Motor neuron (in vitro differentiated cells): Measurements from ENCODE around the gene ENOSF1. TPM values are rescaled to one million over a fixed set of nuclear protein-coding genes. Genes with fewer than 3 reads are reported as not detected.
"Not testable (repeated sequence)": the region's sequence is repeated elsewhere in the genome, so short reads cannot be mapped to it uniquely, and the experiment has no call there.

Source experiments
- ATAC-seq, 8 experiments: fragments of 200-7000 bp; cut with Tn5 transposase; replicated peaks in 6 of 8; 2 replicates each; pipeline ENCODE4 v1.8.0; 2021; ENCODE audit warnings: mild to moderate bottlenecking in 8 of 8, moderate library complexity in 8 of 8
- H3K27ac ChIP-seq, 2 donors: fragments of 250-450 bp; sonication (Bioruptor Pico); 2 replicates each; pipeline ENCODE4 v1.9.0; 2021; ENCODE audit warnings: antibody characterized with exemption in 2 of 2, mild to moderate bottlenecking in 2 of 2, moderate library complexity in 1 of 2
- H3K4me1 ChIP-seq, 2 donors: fragments of 250-450 bp; sonication (Bioruptor Pico); replicated peaks in 1 of 2; 2 replicates each; pipeline ENCODE4 v1.6.1; 2021; ENCODE audit warnings: antibody characterized with exemption in 2 of 2, mild to moderate bottlenecking in 2 of 2, moderate library complexity in 1 of 2
- H3K4me3 ChIP-seq, 5 donors: fragments of 250-450 bp; sonication (Bioruptor Pico); 2 replicates each; pipeline ENCODE4 v1.9.0; 2021; ENCODE audit warnings: antibody characterized with exemption in 5 of 5, mild to moderate bottlenecking in 5 of 5, moderate library complexity in 4 of 5
- WGBS, 10 experiments: fragments of 450-650 bp; shearing (Covaris generic); methylation state at CpG; one replicate each; pipeline ENCODE4 v1.0.0; 2022; 5-methylcytosine and 5-hydroxymethylcytosine counted together
- in situ Hi-C, 9 experiments: fragments of 400-800 bp; cut with MboI; loops; one replicate each; pipeline ENCODE4 v1.15.0; 2021; ENCODE audit warnings: low sequenced_read_pairs in 9 of 9, low pct_unique_long_range_greater_than_20kb in 2 of 9; ENCODE audit not compliant: unreplicated experiment in 9 of 9
- total RNA-seq, 8 experiments: library from RNA; unstranded; fragments of 300-600 nt; gene quantifications; 2 replicates each; pipeline versions ENCODE4 v1.2.3 to v1.2.4, GENCODE V29; 2022

The ENOSF1 gene
- total RNA-seq, 8 experiments from 2014 or later: 4.6 to 135 (median 12.4) TPM

DNA sequence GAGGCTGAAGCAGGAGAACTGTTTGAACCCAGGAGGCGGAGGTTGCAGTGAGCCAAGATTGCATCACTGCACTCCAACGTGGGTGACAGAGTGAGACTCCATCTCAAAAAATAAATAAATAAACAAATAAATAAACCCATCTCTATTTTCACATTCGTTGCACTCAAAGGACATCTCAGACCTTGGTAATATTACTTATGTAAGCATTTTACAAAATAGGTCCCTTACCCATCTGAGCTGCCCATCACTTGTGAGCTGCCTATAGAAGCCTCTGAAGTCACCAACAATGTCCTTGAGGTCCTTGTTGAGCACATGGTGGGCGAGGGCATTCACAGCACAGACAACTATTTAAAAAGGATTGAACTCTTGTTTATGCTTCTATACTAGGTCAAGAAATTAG is 15.4 kb downstream of the ENOSF1 start:
- Histone ChIP-seq H3K27ac (no peak overlapping the region), H3K4me3 (no peak overlapping the region), H3K4me1 (no peaks in the 10 kb centered on the region)
- WGBS, 10 experiments: 80 to 100% (median 91%) methylated on average over 1 to 4 of the region's 4 CpGs; no CpG with 5 or more reads in 2 of the 10 experiments
- ATAC-seq: no peak
- in situ Hi-C loops: no loop called here

DNA sequence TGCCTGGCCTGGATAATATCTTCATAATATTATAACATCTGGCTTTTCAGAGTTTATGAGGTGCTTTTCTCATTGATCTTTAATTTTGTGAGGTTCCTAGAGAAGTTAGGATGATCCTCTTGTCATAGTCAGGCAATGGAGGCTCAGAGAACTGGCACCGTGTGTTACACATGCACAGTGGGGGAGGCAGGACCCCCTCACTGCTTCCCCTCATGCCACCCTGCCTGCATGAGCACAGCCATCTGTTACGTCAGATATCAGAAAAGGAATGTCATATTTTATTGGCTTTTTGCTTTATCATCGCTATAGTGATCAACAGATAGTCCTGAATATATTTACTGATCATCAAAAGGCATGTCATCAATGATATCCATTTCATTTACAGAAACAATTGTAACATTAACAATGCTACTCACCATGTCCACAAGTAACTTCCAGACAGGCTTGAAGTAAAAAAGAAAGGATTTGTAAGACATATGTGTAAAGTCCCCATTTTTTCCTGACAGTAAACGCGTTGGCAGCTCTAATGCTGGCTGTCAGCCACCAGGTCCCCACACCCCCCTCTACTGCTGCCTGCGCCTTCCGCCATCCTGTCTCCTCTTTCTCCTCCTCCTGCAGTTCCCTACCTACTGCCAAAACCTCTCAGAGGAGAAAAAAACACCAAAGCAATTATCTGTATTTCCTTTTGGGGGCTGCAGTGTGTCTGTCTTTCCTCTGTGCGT is 18.8 kb downstream of the ENOSF1 start:
- Histone ChIP-seq H3K4me3 (no peak overlapping the region), H3K4me1 (no peaks in the 10 kb centered on the region), H3K27ac (no peak overlapping the region)
- ATAC-seq: no peak
- 67 to 100% (median 74%) methylated on average over 2 to 7 of the region's 8 CpGs; no CpG with 5 or more reads in 2 of the 10 experiments for WGBS, 10 experiments
- in situ Hi-C loops: no loop called here

DNA sequence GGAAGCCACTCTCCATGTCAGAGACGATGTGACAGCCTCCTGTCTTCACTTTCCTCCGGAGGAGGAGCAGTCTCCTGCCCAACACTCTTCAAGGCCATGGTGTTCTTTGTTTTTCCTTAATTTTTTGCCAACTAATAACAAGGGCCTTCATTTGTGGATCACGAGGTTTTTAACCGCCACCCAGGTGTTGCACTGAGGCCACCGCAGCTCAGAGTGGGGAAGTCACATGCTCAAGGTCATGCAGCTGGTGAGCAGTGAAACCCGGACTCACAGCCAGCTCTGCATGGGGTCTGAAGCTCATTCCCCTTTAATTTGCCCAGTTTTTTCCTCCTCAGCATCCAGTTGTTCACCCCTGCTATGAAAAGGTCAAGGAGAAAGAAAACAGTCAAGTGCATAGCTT is 19.6 kb downstream of the ENOSF1 start:
- Histone ChIP-seq H3K4me1 (no peaks in the 10 kb centered on the region), H3K4me3 (no peak overlapping the region), H3K27ac (no peak overlapping the region)
- in situ Hi-C loops: no loop called here
- 78 to 100% (median 93%) methylated on average over 1 to 5 of the region's 6 CpGs for WGBS, 10 experiments
- no peak for ATAC-seq

DNA sequence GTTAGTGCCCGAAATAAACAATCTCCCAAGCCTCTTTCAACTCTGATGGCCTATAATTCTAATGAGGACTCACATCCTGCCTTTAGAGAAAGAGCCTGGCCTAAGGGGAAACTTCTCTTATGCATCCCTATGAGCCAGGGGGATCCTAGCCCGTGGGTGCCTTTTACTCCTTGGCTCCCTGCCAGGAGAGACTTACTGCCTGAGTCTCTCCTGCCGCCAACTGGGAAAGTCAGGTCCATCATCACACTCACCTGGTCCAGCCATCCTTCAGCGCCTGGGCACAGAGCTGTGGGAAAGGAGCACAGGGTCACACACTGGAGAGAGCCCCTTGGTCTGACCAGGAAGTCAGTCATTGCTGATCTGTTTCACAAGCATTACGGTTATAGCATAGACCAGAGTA is 24.1 kb downstream of the ENOSF1 start:
- H3K27ac ChIP-seq: no peak overlapping the region
- in situ Hi-C loops: no loop called here
- WGBS, 10 experiments: 70 to 100% (median 86%) methylated on average over 1 to 3 of the region's 5 CpGs; no CpG with 5 or more reads in 4 of the 10 experiments

DNA sequence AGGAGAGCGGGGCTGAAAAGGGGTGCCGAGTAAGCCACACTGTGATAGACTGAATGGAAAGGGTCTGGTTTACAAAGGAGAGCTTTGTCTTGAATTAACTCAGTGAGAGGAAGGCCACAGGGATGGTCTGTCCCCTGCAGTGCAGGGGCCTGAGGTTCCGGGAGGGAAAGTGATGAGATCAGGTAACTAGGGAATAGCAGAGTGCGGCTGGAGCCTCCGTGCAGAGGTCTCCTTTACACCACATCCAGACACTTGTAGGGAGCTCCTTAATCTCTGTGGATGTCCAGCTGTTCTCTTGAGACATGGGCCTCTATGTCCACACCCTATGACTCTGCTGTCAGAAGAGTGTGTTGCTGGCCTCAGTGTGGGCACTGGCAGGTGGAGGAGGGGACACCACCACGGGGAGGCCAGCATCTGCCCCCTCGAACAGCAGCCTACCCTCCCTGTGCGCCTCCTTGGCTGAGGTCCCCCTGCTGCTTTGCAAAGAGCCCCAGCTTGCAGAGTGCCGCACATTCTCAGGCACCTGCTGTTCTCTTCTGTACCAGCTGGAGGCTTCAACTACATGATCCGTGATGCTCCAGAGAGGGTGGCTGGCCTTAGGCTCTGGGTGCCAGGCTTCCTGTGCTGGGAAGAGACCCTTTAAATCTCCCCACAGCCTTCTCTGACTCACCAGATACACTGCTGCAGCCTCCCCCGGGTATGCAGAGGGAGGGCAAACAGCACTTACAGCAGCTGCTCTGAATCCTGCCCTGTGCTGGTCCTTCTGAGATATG is 25.9 kb downstream of the ENOSF1 start:
- H3K4me3 ChIP-seq: no peak overlapping the region
- ATAC-seq: peak in 5 of 8 experiments; percentile 32 to 69 (median 38)
- WGBS, 10 experiments: 47 to 100% (median 72%) methylated on average over 1 to 7 of the region's 11 CpGs; no CpG with 5 or more reads in 1 of the 10 experiments
- in situ Hi-C loops: no loop called here
- H3K4me1 ChIP-seq: no peaks in the 10 kb centered on the region
- no peak overlapping the region for H3K27ac ChIP-seq

More for the DNA sequence above, 24.1 kb downstream of the ENOSF1 start:
- no peaks in the 10 kb centered on the region for H3K4me1 ChIP-seq
- ATAC-seq: no peak
- no peak overlapping the region for H3K4me3 ChIP-seq

DNA sequence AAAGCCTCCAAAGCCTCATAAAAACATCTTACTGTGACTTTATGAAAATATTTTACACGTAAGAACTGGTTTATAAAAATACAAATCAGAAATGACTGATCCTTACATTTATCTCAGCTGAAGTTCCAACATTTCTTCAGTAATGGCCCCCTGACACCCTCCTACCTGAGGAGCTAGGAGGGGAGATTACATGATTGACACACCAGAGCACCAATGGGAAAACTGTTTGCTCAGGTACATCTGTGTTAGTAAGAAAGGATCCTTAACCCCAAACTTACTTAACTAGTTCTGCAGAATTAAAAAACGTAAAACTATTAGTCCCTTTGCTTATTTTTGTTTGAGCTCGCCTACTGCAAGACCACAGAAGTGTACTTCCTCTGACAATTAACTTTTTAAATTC is 27.0 kb downstream of the ENOSF1 start:
- Histone ChIP-seq H3K27ac (no peak overlapping the region), H3K4me3 (no peak overlapping the region), H3K4me1 (no peaks in the 10 kb centered on the region)
- no peak for ATAC-seq
- in situ Hi-C loops: no loop called here
- WGBS, 10 experiments: 91 to 100% (median 100%) methylated on average over 1 to 3 of the region's 3 CpGs

DNA sequence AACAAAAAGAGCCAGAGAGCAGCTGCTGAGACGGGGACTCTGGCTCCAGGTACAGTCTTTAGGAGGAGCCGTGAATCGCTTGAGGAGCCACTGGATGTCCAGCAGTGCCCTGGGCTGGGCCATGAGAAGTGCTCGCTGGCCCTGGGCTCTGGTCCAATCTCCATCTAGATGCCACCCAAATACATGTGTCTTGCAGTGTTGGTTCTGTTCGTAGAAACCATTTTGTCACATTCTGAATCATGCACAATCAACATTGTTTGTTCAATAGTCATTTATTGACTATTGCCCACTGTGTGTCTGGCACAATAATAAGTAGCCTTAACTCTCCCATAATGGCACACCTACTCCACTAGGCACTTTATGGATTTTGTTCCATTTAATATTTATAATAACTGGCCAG is 28.9 kb downstream of the ENOSF1 start:
- Histone ChIP-seq H3K27ac (no peak overlapping the region), H3K4me3 (no peak overlapping the region), H3K4me1 (no peaks in the 10 kb centered on the region)
- WGBS, 10 experiments: 33 to 100% (median 87%) methylated on average over 1 to 2 of the region's 5 CpGs; no CpG with 5 or more reads in 6 of the 10 experiments
- ATAC-seq: no peak
- in situ Hi-C loops: no loop called here

DNA sequence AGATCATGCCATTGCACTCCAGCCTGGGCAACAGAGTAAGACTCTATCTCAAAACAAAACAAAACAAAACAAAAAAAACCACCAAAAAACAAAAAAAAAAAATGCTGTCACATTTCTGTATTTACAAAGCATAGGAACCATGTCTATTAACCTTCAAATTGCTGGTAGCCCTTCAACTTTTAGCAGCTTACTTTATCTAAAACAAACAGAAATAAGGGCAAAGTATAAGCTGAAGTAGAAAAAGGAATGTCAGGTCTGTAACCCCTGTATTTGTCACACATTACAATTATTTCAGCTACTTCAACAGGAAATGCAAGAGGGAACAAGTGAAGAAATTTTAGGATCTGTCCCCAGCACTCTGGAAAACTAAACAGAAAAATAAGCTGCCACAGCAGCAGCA is 29.6 kb downstream of the ENOSF1 start:
- Histone ChIP-seq H3K27ac (no peak overlapping the region), H3K4me3 (no peak overlapping the region), H3K4me1 (no peaks in the 10 kb centered on the region)
- in situ Hi-C loops: no loop called here
- ATAC-seq: no peak

DNA sequence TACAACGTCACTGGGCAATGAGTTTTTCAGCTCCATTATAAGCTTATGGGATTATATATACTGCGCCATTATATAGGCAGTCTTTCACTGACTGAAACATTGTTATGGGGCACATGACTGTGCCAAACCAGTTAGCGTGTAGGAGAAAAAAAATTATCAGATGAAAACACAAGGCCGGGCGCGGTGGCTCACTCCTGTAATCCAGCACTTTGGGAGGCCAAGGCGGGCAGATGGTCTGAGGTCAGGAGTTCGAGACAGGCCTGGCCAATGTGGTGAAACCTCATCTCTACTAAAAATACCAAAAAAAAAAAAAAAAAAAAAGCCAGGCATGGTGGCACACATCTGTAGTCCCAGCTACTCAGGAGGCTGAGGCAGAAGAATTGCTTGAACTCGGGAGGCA is 30.0 kb downstream of the ENOSF1 start:
- in situ Hi-C loops, H3K4me3 ChIP-seq, ATAC-seq, H3K4me1 ChIP-seq, H3K27ac ChIP-seq: not testable (repeated sequence)
- WGBS, 10 experiments: 50 to 100% (median 93%) methylated on average over 1 to 9 of the region's 9 CpGs; no CpG with 5 or more reads in 1 of the 10 experiments

DNA sequence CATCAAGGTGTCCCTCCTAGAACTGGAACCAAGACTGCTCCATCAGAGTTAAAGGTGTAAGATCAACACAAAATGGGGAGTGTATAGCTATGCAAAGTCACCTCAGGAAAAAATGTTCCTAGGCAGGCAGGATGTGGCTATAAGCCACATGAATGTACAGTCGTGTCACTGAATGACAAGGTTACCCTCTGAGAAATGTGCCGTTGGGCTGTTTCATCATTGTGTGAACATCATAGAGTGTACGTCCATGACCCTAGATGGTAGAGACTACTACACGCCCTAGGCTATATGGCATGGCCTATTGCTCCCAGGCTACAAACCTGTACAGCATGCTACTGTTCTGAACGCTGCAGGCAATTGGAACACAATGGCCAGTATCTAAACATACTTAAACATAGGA is 30.4 kb downstream of the ENOSF1 start:
- in situ Hi-C loops: no loop called here
- H3K27ac ChIP-seq: no peak overlapping the region
- WGBS, 10 experiments: 80 to 100% (median 100%) methylated on average over 1 to 4 of the region's 5 CpGs; no CpG with 5 or more reads in 1 of the 10 experiments
- H3K4me3 ChIP-seq: no peak overlapping the region
- H3K4me1 ChIP-seq: no peaks in the 10 kb centered on the region
- ATAC-seq: no peak

DNA sequence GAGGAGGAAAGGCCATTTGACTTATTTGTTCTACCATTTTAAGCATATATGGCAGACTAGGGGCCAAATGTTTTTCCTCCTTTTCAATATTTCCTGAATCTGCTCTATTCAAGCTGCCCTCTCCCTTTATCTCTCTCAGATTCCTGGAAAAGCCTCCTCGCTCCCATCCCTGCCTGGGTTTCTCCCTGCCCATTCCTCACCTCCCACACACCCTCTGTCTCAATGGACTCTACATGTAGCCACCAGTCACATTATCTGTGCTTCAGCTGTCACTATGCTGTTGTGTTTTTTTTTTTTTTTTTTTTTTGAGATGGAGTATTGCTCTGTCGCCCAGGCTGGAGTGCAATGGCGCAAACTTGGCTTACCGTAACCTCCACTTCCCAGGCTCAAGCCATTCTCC is 32.0 kb downstream of the ENOSF1 start:
- H3K4me1 ChIP-seq: no peaks in the 10 kb centered on the region
- no peak overlapping the region for H3K27ac ChIP-seq
- in situ Hi-C loops: no loop called here
- 88 to 100% (median 100%) methylated on average over 1 to 4 of the region's 4 CpGs; no CpG with 5 or more reads in 4 of the 10 experiments for WGBS, 10 experiments
- no peak overlapping the region for H3K4me3 ChIP-seq
- ATAC-seq: no peak

DNA sequence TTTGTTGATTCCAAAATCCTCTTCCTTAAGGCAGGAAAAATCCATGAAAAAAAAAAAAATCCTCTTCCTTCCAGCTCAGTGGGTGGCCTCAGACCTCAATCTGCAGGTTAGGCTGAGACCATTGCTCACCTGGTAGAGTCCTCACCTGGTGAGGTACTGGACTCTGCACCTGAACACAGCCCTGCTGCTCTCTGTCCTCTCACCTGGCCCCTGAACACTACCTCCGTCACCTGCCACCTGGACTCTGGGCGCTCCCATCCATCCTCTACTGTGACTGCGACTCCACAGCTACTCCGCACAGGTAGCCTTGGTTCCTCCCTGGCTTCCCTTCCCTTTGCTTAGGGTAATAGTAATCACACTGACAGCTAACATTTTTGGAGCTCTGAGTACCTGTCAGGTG is 32.9 kb downstream of the ENOSF1 start:
- Histone ChIP-seq H3K4me1 (no peaks in the 10 kb centered on the region), H3K4me3 (no peak overlapping the region), H3K27ac (no peak overlapping the region)
- no peak for ATAC-seq
- in situ Hi-C loops: no loop called here
- 94 to 100% (median 100%) methylated on average over 2 to 4 of the region's 4 CpGs; no CpG with 5 or more reads in 6 of the 10 experiments for WGBS, 10 experiments

DNA sequence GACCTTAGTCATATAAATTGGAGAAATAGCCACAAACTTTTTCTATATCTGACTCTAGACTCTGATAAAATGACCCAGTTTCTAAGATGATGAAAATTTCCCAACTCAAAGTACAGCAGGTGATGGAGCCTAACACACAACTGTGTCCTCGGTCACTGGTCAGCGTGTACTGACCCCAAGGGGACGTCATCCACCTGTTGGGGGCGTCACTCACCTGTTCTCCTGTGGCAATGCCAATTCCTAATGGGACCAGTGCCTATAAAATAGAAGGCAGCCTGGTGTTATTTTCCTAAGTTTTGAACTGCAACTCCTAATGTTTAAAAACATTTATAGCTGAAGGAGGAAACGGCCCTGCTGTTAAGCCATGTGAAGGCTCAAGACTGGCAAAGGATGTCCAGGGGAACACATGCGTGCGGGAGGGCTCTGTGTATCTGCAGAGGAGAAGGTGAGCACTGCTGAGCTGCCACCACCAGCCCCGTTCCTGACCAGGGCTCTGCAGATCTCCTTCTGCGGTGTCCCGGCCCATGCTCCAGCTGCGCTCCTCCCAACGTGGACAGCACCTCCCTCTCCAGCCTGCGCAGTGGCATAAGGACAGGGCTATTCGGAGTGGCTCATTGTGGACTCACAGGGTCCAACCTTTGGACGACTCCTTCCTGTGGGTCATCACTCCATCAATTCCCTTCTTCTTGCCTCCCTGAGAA is 33.8 kb downstream of the ENOSF1 start:
- no peaks in the 10 kb centered on the region for H3K4me1 ChIP-seq
- WGBS, 10 experiments: 70 to 100% (median 92%) methylated on average over 1 to 11 of the region's 15 CpGs; no CpG with 5 or more reads in 4 of the 10 experiments
- no peak overlapping the region for H3K27ac ChIP-seq
- no peak for ATAC-seq
- H3K4me3 ChIP-seq: no peak overlapping the region
- in situ Hi-C loops: no loop called here
